SW 1271 (cell line): ENCODE data around the gene SGMS1.
A peak's percentile ranks its signal among the peaks of the same experiment; 100 is the strongest.

Source experiments
- DNase-seq, 2 experiments: peaks; one replicate each; lab custom pipeline; 2025; lab: John Stamatoyannopoulos, UW

The SGMS1 gene

GRCh38 chr10:50536617-50537240 lies 87.0 kb downstream of the SGMS1 start:
- DNase-seq = peak in 1 of 2 experiments; percentile 7

- peak; percentile 13 to 64 for DNase-seq
These were observed 88.9 kb downstream of the SGMS1 start for GRCh38 chr10:50534748-50535376.

GRCh38 chr10:50533296-50533695 lies 90.5 kb downstream of the SGMS1 start:
- DNase-seq = no peak

- no peak for DNase-seq
These were observed 92.2 kb downstream of the SGMS1 start for GRCh38 chr10:50531388-50532077.

- no peak for DNase-seq
These were observed 94.1 kb downstream of the SGMS1 start for GRCh38 chr10:50529660-50530059.

GRCh38 chr10:50528206-50528605 lies 95.5 kb downstream of the SGMS1 start:
- DNase-seq = no peak

GRCh38 chr10:50527442-50528043 lies 96.2 kb downstream of the SGMS1 start:
- no peak for DNase-seq

GRCh38 chr10:50526185-50526584 lies 97.6 kb downstream of the SGMS1 start:
- no peak for DNase-seq

- DNase-seq = no peak
These were observed 100.4 kb downstream of the SGMS1 start for GRCh38 chr10:50523357-50523756.

GRCh38 chr10:50522908-50523307 lies 100.8 kb downstream of the SGMS1 start:
- no peak for DNase-seq

GRCh38 chr10:50520115-50520514 lies 103.6 kb downstream of the SGMS1 start:
- no peak for DNase-seq

GRCh38 chr10:50517626-50518025 lies 106.1 kb downstream of the SGMS1 start:
- no peak for DNase-seq

- DNase-seq = no peak
These were observed 107.6 kb downstream of the SGMS1 start for GRCh38 chr10:50516171-50516570.

GRCh38 chr10:50515420-50515819 lies 108.3 kb downstream of the SGMS1 start:
- no peak for DNase-seq

- no peak for DNase-seq
These were observed 108.8 kb downstream of the SGMS1 start for GRCh38 chr10:50514995-50515394.

- no peak for DNase-seq
These were observed 109.8 kb downstream of the SGMS1 start for GRCh38 chr10:50513956-50514355.

- DNase-seq = no peak
These were observed 110.9 kb downstream of the SGMS1 start for GRCh38 chr10:50512743-50513416.

GRCh38 chr10:50512214-50512595 lies 111.6 kb downstream of the SGMS1 start:
- no peak for DNase-seq

- no peak for DNase-seq
These were observed 112.1 kb downstream of the SGMS1 start for GRCh38 chr10:50511492-50512213.

GRCh38 chr10:50510517-50511473 lies 113.0 kb downstream of the SGMS1 start:
- DNase-seq = no peak
